AG10803 (cell line): ENCODE data around the gene OSBPL5.

Experiments
- DNase-seq: peaks from one replicate; pipeline ENCODE4 v3.0.0; 2010; ENCODE audit warnings: low read depth
- H3K4me3 ChIP-seq: 2 replicates; pipeline ENCODE4 v1.5.1; 2011; ENCODE audit warnings: mild to moderate bottlenecking, low read length, control low read depth
- CTCF ChIP-seq: conservative IDR thresholded peaks from 2 replicates; pipeline ENCODE4 v1.5.1; 2011; ENCODE audit warnings: mild to moderate bottlenecking, low read length, control low read depth, inconsistent platforms

Gene OSBPL5

GRCh38 chr11:3177931-3178330, 12.8 kb upstream of the OSBPL5 start:
- no peak for TF ChIP-seq CTCF
- peak; percentile 53 for DNase-seq

GRCh38 chr11:3176487-3176886, 11.4 kb upstream of the OSBPL5 start:
- no peak for TF ChIP-seq CTCF
- H3K4me3 ChIP-seq = no peak overlapping the region
- DNase-seq = no peak

More at GRCh38 chr11:3177931-3178330, 12.8 kb upstream of the OSBPL5 start:
- H3K4me3 ChIP-seq = no peak overlapping the region

- no peak for TF ChIP-seq CTCF
- no peak for DNase-seq
- H3K4me3 ChIP-seq = no peak overlapping the region
Measured at GRCh38 chr11:3175194-3175593, 10.1 kb upstream of the OSBPL5 start.

GRCh38 chr11:3174387-3174786, 9.3 kb upstream of the OSBPL5 start:
- no peak for TF ChIP-seq CTCF
- no peak for DNase-seq
- H3K4me3 ChIP-seq = no peak overlapping the region

- no peak overlapping the region for H3K4me3 ChIP-seq
- TF ChIP-seq CTCF = no peak
- DNase-seq = no peak
Measured at GRCh38 chr11:3173795-3174194, 8.7 kb upstream of the OSBPL5 start.

- TF ChIP-seq CTCF = no peak
- DNase-seq = no peak
- no peak overlapping the region for H3K4me3 ChIP-seq
Measured at GRCh38 chr11:3171931-3172560, 6.9 kb upstream of the OSBPL5 start.

GRCh38 chr11:3170756-3171650, 5.9 kb upstream of the OSBPL5 start:
- no peak for DNase-seq
- H3K4me3 ChIP-seq = no peak overlapping the region
- TF ChIP-seq CTCF = no peak
